Activated naive CD8-positive, alpha-beta T cell treated with anti-CD3 and anti-CD28 coated beads for 36 hours (primary cell): ENCODE data around the gene DOK3. TPM values are rescaled to one million over a fixed set of nuclear protein-coding genes. Genes with fewer than 3 reads are reported as not detected.

Experiments used
- DNase-seq: peaks from one replicate; pipeline ENCODE4 v3.0.0; 2021
- H3K27ac Mint-ChIP-seq: one replicate; pipeline ENCODE4 v1.8.0; 2022; ENCODE audit warnings: mild to moderate bottlenecking, moderate library complexity, mixed read lengths
- H3K27me3 Mint-ChIP-seq: one replicate; pipeline ENCODE4 v1.8.0; 2022; ENCODE audit warnings: mild to moderate bottlenecking, mixed read lengths
- H3K36me3 Mint-ChIP-seq: one replicate; pipeline ENCODE4 v1.8.0; 2021; ENCODE audit warnings: mild to moderate bottlenecking, mixed read lengths
- H3K4me1 Mint-ChIP-seq: one replicate; pipeline ENCODE4 v1.8.0; 2021; ENCODE audit warnings: mixed read lengths
- H3K4me3 Mint-ChIP-seq: one replicate; pipeline ENCODE4 v1.8.0; 2022; ENCODE audit warnings: mild to moderate bottlenecking, moderate library complexity, mixed read lengths
- H3K9me3 Mint-ChIP-seq: one replicate; pipeline ENCODE4 v1.8.0; 2022; ENCODE audit warnings: mixed read lengths
- total RNA-seq, 2 experiments: library from RNA; stranded (reverse); gene quantifications; one replicate each; pipeline ENCODE4 v1.2.3, GENCODE V29; 2021

Gene DOK3
- total RNA-seq, 2 experiments from 2014 or later: 8.2 to 8.6 TPM

DNA sequence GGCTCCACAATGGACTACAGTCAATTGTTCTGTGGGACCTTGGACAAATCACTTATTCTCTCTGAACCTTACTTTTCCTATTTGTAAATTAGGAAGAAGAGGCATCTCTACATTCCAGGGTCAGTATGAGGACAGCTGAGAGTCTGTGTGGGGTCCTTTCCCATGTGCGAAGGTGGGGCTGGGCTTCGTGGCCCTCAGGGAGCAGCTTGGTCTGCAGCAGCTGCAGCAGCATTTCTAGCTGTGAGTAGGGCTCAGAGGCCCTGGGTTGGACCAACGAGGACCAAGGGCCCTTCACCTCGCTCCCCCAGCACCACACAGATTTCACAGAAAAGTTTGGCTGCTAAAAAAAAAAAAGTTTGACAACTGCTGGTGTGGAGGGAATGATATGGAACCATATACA lies 16.6 kb upstream of the DOK3 start:
- H3K36me3 Mint-ChIP-seq: peaks cover 3% of the 10 kb centered on the region
- no peak overlapping the region for H3K4me3 Mint-ChIP-seq
- H3K9me3 Mint-ChIP-seq: no peaks in the 10 kb centered on the region
- no peak overlapping the region for H3K27ac Mint-ChIP-seq
- H3K4me1 Mint-ChIP-seq: peaks cover 6% of the 10 kb centered on the region
- H3K27me3 Mint-ChIP-seq: no peaks in the 10 kb centered on the region
- DNase-seq: no peak

DNA sequence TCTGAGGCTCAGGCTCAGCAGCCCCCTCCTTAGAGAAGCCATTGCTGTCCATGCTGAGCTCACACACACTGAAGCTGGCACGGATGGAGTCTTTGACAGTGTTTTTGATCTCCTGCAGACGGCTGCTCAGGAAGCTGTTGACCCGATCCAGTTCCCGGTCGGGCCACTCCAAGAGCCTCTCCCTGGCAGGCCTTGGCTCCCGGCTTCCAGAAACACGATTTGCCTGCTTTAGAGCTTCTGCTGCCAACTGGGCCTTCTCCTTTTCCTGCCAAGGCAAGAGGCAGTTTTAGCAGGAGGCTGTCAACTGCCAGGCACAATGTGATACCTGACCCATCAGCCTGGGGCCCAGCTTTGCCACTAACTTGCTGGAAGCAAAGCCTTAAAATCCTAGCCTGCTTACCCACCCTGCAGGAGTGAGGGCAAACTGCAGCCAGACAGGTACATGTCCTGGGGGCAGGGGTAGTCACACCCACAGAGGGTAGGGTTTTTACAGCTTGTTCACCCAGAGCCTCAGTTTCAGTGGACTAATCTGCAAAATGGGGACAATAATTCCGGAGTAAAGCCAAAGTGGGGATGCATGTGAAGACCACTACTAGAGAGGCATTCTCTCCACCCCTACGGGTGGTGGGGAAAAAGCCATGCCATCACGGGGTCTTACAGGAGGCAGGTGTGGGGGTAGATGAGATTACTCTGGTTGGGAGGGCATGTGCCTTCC lies 15.5 kb upstream of the DOK3 start:
- H3K4me3 Mint-ChIP-seq: no peak overlapping the region
- H3K36me3 Mint-ChIP-seq: no peaks in the 10 kb centered on the region
- H3K27ac Mint-ChIP-seq: no peak overlapping the region
- no peaks in the 10 kb centered on the region for H3K9me3 Mint-ChIP-seq
- H3K27me3 Mint-ChIP-seq: no peaks in the 10 kb centered on the region
- peaks cover 13% of the 10 kb centered on the region for H3K4me1 Mint-ChIP-seq
- no peak for DNase-seq

DNA sequence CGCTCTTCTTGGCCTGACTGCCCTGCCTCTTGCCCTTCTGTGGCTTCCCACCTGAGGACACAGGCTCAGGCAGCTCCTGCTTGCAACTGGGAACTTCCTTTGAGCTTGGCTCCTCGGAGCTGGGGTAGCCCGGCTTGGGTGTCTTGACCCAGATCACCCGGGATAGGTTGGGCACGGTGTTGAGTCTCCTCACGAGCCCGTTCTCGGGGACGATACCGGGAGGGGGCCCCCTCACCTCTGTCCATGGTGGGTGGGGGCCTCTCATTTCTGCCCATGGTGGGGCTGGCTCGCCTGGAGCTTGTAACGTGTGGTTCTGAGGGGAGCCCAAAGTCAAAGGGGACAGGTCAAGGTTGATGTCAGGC lies 14.9 kb upstream of the DOK3 start:
- Mint-ChIP-seq H3K9me3 (no peaks in the 10 kb centered on the region), H3K36me3 (no peaks in the 10 kb centered on the region), H3K4me3 (no peak overlapping the region), H3K27me3 (no peaks in the 10 kb centered on the region), H3K27ac (no peak overlapping the region), H3K4me1 (peaks cover 19% of the 10 kb centered on the region)
- no peak for DNase-seq

GRCh38 chr5:177523711-177524538 lies 14.3 kb upstream of the DOK3 start:
- Mint-ChIP-seq H3K27me3 (no peaks in the 10 kb centered on the region), H3K36me3 (no peaks in the 10 kb centered on the region), H3K4me3 (no peak overlapping the region), H3K9me3 (no peaks in the 10 kb centered on the region), H3K4me1 (peaks cover 25% of the 10 kb centered on the region), H3K27ac (no peak overlapping the region)
- DNase-seq: no peak

GRCh38 chr5:177520916-177521513 lies 11.4 kb upstream of the DOK3 start:
- Mint-ChIP-seq H3K4me1 (peaks cover 28% of the 10 kb centered on the region), H3K4me3 (no peak overlapping the region), H3K9me3 (no peaks in the 10 kb centered on the region), H3K27ac (peak overlapping the region; percentile 73), H3K27me3 (no peaks in the 10 kb centered on the region), H3K36me3 (peaks cover 12% of the 10 kb centered on the region)
- DNase-seq: no peak

- H3K27me3 Mint-ChIP-seq: no peaks in the 10 kb centered on the region
- DNase-seq: no peak
- H3K27ac Mint-ChIP-seq: peak overlapping the region; percentile 73
- H3K4me3 Mint-ChIP-seq: no peak overlapping the region
- H3K36me3 Mint-ChIP-seq: peaks cover 20% of the 10 kb centered on the region
- peaks cover 35% of the 10 kb centered on the region for H3K4me1 Mint-ChIP-seq
- no peaks in the 10 kb centered on the region for H3K9me3 Mint-ChIP-seq
These were observed 10.6 kb upstream of the DOK3 start for GRCh38 chr5:177520271-177520670.

GRCh38 chr5:177519463-177520235 lies 10.0 kb upstream of the DOK3 start:
- peak overlapping the region; percentile 51 for H3K27ac Mint-ChIP-seq
- peak overlapping the region; percentile 52 for H3K4me3 Mint-ChIP-seq
- DNase-seq: no peak
- no peaks in the 10 kb centered on the region for H3K27me3 Mint-ChIP-seq
- H3K36me3 Mint-ChIP-seq: peaks cover 24% of the 10 kb centered on the region
- H3K9me3 Mint-ChIP-seq: no peaks in the 10 kb centered on the region
- peaks cover 38% of the 10 kb centered on the region for H3K4me1 Mint-ChIP-seq

DNA sequence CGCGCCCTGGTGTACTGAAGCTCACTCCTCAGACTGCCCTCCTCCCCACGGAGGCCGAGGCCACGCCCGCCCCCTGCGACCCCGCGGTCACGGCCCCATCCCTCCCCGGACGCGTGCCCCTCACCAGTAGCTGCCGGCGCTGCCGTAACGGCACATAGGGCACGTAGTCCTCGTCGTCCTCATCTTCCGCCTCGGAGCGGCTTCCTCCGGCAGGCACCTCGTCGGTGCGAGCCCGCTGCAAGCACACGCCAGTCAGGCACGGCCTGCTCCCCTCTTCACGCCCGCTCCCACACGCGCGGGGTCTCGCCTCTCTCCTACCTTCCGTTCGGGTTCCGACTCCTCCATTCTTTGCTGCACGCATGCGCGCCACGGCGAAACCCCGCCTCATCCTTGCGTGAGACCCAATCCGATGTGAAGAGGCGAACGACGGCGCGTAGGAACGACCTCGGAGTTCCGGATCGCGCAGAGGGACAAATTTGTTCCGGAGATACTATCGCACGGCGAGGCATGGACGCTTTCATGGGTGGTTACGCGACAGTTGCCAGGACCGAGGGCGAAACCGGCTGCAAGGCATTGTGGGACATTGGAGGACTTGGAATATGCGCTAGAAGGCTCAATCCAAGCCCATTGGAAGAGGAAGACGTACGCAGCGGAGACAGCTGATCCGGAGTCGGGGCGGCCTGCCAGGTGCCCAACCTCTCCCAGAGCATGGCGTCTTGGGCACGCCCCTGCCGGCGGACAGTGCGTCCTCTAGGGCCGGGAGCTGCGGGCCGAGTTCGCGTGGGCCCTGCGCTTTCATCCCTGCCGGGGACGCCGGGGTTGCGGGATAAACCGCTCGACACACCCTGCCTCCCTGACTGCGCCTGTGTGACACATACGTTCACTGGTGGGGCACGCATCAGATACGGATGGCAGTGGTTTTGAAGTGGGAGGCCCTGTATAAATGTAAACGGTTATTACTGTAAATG lies 7.3 kb upstream of the DOK3 start, which contains the start of gene DDX41:
Gene DDX41 (minus strand): TSS at position 361 of the 968 bp plus-strand sequence. CDS start 16 bp downstream, at position 345.
- Mint-ChIP-seq H3K36me3 (peaks cover 37% of the 10 kb centered on the region), H3K9me3 (no peaks in the 10 kb centered on the region)
- peak; percentile 97 for DNase-seq

DNA sequence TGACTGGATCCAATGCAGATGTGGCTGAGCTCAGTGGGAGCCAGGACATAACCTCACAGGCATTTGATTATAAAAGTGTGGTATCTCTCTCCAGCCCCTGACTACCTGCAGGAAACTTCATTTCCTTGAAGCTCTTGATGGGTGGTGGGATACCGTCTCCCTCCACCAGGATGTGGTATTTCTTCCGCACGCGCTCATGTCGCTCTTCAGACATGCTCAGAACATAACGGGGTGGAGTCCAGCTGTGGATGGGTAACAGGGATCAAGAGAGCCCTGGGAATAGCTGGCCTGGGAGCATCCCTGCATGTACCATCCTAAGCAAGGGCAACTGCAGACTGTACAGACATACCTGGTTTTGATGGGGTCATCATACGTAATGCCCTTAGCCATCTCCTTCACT lies 6.0 kb upstream of the DOK3 start:
- Mint-ChIP-seq H3K36me3 (peaks cover 45% of the 10 kb centered on the region), H3K27me3 (no peaks in the 10 kb centered on the region), H3K27ac (peak overlapping the region; percentile 90), H3K4me3 (peak overlapping the region; percentile 94), H3K4me1 (peaks cover 42% of the 10 kb centered on the region), H3K9me3 (no peaks in the 10 kb centered on the region)
- no peak for DNase-seq

More for the DNA sequence above, 7.3 kb upstream of the DOK3 start, which contains the start of gene DDX41:
- peak within 1 kb of the TSS; percentile 90 for H3K27ac Mint-ChIP-seq
- H3K27me3 Mint-ChIP-seq: no peaks in the 10 kb centered on the region
- peak within 1 kb of the TSS; percentile 94 for H3K4me3 Mint-ChIP-seq
- peaks cover 43% of the 10 kb centered on the region for H3K4me1 Mint-ChIP-seq

GRCh38 chr5:177514541-177514940 lies 4.9 kb upstream of the DOK3 start:
- Mint-ChIP-seq H3K36me3 (peaks cover 47% of the 10 kb centered on the region), H3K4me3 (no peak overlapping the region), H3K27ac (peak overlapping the region; percentile 45), H3K27me3 (no peaks in the 10 kb centered on the region), H3K9me3 (no peaks in the 10 kb centered on the region), H3K4me1 (peaks cover 33% of the 10 kb centered on the region)
- no peak for DNase-seq

DNA sequence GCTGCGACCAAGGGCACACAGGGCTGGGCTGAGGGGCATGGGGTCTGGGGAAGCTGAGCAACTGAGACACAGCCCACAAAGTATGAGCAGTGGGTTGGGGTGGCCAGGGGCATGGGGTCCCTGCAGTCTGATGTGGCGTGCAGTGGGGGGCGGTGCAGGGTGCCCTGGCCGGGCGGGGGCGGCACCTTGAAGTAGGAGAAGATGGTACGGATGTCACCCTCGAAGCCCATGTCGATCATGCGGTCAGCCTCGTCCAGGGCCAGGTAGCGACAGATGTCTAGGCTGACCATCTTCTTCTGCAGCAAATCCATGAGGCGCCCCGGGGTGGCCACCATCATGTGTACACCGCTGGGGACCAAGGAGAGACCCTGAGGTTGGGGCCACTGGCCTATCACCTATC lies 3.9 kb upstream of the DOK3 start:
- no peak for DNase-seq
- Mint-ChIP-seq H3K4me1 (peaks cover 31% of the 10 kb centered on the region), H3K9me3 (no peaks in the 10 kb centered on the region), H3K36me3 (peaks cover 47% of the 10 kb centered on the region), H3K27ac (no peak overlapping the region), H3K27me3 (no peaks in the 10 kb centered on the region), H3K4me3 (no peak overlapping the region)

- Mint-ChIP-seq H3K9me3 (no peaks in the 10 kb centered on the region), H3K27me3 (no peaks in the 10 kb centered on the region), H3K4me3 (no peak overlapping the region), H3K36me3 (peaks cover 48% of the 10 kb centered on the region), H3K27ac (no peak overlapping the region), H3K4me1 (peaks cover 31% of the 10 kb centered on the region)
- no peak for DNase-seq
These were observed 3.2 kb upstream of the DOK3 start for GRCh38 chr5:177512736-177513380.

DNA sequence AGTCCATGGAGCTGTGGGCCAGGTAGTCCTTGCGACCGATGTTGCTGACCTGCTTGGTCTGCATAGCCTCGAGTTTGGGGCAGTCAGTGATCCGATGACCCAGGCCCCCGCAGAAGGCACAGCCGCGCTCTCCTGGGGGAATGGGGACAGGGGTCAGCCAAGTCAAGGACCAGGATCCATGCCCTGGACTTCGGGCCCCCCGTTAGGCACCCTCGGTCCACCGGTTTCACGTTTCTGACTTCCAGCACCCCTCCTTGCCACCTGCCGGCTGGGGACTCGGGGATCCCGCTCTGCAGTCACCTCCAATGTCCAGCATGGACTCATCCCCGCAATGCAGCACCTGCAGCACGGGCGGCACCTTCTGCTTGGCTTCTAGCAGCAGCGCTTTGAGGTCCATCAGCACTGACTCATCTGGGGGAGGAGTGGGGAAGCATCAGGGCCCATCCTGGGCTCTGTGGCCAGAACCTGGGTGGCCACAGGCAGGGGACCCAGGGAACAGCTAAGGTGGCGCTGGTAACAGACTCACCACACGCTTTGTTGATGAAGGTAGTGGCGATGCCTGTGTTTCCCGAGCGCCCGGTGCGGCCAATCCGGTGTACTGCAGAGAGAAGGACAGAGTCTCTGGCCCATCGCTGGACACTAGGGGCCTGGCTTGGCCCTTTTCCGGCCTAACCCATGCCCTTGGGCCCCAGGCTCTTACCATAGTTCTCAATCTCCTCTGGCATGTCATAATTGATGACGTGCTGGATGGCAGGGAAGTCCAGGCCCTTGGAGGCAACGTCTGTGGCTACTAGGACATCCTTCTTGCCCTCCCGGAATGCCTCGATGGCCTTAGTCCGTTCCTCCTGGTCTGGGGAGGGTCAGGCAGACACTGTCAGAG lies 2.4 kb upstream of the DOK3 start:
- DNase-seq: no peak
- Mint-ChIP-seq H3K9me3 (no peaks in the 10 kb centered on the region), H3K4me1 (peaks cover 31% of the 10 kb centered on the region), H3K4me3 (no peak overlapping the region), H3K36me3 (peaks cover 47% of the 10 kb centered on the region), H3K27ac (no peak overlapping the region), H3K27me3 (no peaks in the 10 kb centered on the region)
